Glutamatergic neuron (in vitro differentiated cells): ENCODE measurements around the gene L2HGDH. TPM values are rescaled to one million over a fixed set of nuclear protein-coding genes. Genes with fewer than 3 reads are reported as not detected.

Source experiments
- DNase-seq: peaks from one replicate; pipeline ENCODE4 v3.0.0; 2022
- H3K27ac Mint-ChIP-seq: one replicate; pipeline ENCODE4 v1.8.0; 2020; ENCODE audit warnings: mild to moderate bottlenecking, mixed read lengths, inconsistent platforms; ENCODE audit not compliant: unreplicated experiment
- H3K27me3 Mint-ChIP-seq: one replicate; pipeline ENCODE4 v1.8.0; 2020; ENCODE audit warnings: mild to moderate bottlenecking, moderate library complexity, mixed read lengths, inconsistent platforms; ENCODE audit not compliant: unreplicated experiment
- H3K36me3 Mint-ChIP-seq: one replicate; pipeline ENCODE4 v1.8.0; 2020; ENCODE audit warnings: mild to moderate bottlenecking, mixed read lengths, inconsistent platforms; ENCODE audit not compliant: unreplicated experiment
- H3K4me1 Mint-ChIP-seq: one replicate; pipeline ENCODE4 v1.8.0; 2020; ENCODE audit warnings: mild to moderate bottlenecking, low read depth, mixed read lengths, inconsistent platforms; ENCODE audit not compliant: unreplicated experiment
- H3K4me3 Mint-ChIP-seq: one replicate; pipeline ENCODE4 v1.8.0; 2020; ENCODE audit warnings: mild to moderate bottlenecking, mixed read lengths, inconsistent platforms; ENCODE audit not compliant: unreplicated experiment
- H3K9me3 Mint-ChIP-seq: one replicate; pipeline ENCODE4 v1.8.0; 2020; ENCODE audit warnings: mild to moderate bottlenecking, moderate library complexity, mixed read lengths, inconsistent platforms; ENCODE audit not compliant: unreplicated experiment
- total RNA-seq: library from RNA; stranded (reverse); fragmentation: NEBNext Ultra II Directional; extraction: Animal tissue kit (Norgen Biotek cat#: 25700); gene quantifications from one replicate; pipeline ENCODE4 v1.2.1, GENCODE V29; 2021; ENCODE audit not compliant: unreplicated experiment
- TF ChIP-seq, protein P1 (sequence below): fragments of 200-600 bp; sonication (generic); IDR thresholded peaks from one replicate; pipeline ENCODE4 v1.5.0; 2021; ENCODE audit not compliant: partially characterized antibody, unreplicated experiment

Gene L2HGDH
- total RNA-seq, 1 donor from 2014 or later: 6.7 TPM

DNA sequence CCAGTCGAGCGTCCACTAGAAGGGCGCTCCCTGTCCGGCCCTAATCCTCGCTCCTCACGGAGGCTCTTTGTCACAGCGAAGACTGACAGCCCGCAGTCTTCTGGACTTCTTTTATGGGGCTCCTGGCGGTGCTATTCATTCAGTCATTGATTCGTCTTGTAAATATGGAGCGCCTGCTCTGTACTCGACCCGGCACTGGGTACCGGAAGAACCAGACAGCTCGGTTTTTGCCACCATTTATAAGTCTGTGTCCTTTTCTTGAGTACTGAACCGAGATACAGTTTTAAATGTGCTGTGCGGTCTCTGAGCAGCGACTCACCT is 665 bp upstream of the L2HGDH start:
- DNase-seq: no peak
- Mint-ChIP-seq H3K36me3 (peaks cover 17% of the 10 kb centered on the region), H3K27me3 (no peaks in the 10 kb centered on the region), H3K27ac (peak overlapping the region; percentile 92), H3K4me3 (peak overlapping the region; percentile 93), H3K4me1 (peaks cover 8% of the 10 kb centered on the region), H3K9me3 (peaks cover 2% of the 10 kb centered on the region)
- TF ChIP-seq, protein P1, sequence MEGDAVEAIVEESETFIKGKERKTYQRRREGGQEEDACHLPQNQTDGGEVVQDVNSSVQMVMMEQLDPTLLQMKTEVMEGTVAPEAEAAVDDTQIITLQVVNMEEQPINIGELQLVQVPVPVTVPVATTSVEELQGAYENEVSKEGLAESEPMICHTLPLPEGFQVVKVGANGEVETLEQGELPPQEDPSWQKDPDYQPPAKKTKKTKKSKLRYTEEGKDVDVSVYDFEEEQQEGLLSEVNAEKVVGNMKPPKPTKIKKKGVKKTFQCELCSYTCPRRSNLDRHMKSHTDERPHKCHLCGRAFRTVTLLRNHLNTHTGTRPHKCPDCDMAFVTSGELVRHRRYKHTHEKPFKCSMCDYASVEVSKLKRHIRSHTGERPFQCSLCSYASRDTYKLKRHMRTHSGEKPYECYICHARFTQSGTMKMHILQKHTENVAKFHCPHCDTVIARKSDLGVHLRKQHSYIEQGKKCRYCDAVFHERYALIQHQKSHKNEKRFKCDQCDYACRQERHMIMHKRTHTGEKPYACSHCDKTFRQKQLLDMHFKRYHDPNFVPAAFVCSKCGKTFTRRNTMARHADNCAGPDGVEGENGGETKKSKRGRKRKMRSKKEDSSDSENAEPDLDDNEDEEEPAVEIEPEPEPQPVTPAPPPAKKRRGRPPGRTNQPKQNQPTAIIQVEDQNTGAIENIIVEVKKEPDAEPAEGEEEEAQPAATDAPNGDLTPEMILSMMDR: no peak

DNA sequence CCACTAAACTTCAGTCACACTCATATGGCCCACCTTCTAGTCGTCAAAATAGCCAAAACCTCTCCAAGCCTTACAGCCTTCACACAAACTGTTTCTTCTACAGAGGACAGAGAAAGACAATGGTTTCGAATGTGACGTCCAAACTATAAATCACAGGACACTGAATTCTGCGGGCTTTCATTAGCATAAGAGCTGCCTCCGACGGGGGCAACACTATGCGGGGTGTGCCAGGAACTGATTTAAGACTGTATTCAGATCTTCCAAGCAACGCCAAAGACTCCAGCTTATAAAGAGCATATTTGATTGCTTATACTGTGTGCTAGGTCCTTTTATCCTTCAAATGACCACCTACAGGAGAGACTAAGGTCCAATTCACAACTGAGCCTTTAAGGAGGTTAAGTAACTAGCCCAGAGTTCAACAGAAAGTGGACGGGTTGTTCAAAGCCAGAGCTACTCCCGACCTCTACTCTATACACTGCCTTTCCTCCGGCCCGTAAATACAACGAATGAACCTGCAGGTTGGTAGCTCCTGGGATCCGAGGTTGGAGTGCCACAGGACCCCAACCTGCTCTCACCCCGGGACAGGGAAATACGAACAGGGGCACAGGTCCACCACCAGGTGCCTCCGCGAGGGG is 575 bp downstream of the L2HGDH start:
- peaks cover 17% of the 10 kb centered on the region for H3K36me3 Mint-ChIP-seq
- H3K27me3 Mint-ChIP-seq: no peaks in the 10 kb centered on the region
- TF ChIP-seq, protein P1: no peak
- H3K27ac Mint-ChIP-seq: peak overlapping the region; percentile 67
- H3K9me3 Mint-ChIP-seq: peaks cover 2% of the 10 kb centered on the region
- no peak for DNase-seq
- H3K4me1 Mint-ChIP-seq: peaks cover 8% of the 10 kb centered on the region
- H3K4me3 Mint-ChIP-seq: peak overlapping the region; percentile 94

DNA sequence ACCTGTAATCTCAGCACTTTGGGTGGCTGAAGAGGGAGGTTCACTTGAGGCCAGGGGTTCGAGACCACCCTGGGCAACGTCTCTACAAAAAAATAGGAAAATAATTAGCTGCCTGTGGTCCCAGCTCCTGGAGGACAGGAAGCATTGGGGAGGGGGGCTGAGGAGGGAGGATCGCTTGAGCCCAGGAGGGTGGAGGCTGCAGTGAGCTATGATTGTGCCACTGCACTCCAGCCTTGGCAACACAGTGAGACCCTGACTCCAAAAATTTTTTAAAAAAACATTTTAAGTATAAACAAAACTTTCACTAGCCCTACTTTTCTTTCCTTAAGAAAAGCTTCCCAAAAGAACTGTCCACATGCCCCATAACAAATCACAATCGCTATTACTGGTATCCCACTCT is 1.6 kb downstream of the L2HGDH start:
- TF ChIP-seq, protein P1: no peak
- H3K4me1 Mint-ChIP-seq: peaks cover 8% of the 10 kb centered on the region
- DNase-seq: no peak

DNA sequence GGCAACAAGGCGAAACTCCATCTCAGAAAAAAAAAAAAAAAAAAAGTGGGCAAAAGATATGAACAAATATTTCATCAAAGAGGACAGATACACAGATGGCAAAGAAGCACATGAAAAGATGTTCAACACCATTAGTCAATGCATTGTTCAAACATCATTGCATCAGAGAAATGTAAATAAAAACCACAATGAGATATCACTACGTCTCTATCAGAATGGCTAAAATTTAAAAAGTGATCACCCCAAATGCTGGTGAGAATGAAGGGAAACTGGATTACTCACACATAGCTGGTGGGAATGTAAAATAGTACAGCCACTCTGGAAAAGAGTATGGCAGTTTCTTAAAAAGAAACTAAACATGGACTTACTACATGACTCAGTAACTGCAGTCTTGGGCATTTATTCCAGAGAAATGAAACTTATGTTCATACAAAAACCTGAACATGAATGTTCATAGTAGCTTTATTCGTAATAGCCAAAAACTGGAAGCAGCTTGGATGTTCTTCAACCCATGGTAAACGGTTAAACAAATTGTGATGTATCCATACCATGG is 3.6 kb downstream of the L2HGDH start:
- no peak overlapping the region for H3K4me3 Mint-ChIP-seq
- H3K36me3 Mint-ChIP-seq: peaks cover under 1% of the 10 kb centered on the region
- peaks cover 2% of the 10 kb centered on the region for H3K9me3 Mint-ChIP-seq

More for the DNA sequence above, 1.6 kb downstream of the L2HGDH start:
- peak overlapping the region; percentile 21 for H3K4me3 Mint-ChIP-seq
- H3K27me3 Mint-ChIP-seq: no peaks in the 10 kb centered on the region
- peaks cover 11% of the 10 kb centered on the region for H3K36me3 Mint-ChIP-seq
- H3K9me3 Mint-ChIP-seq: peaks cover 2% of the 10 kb centered on the region
- no peak overlapping the region for H3K27ac Mint-ChIP-seq

More for the DNA sequence above, 3.6 kb downstream of the L2HGDH start:
- DNase-seq: no peak
- Mint-ChIP-seq H3K4me1 (peaks cover 8% of the 10 kb centered on the region), H3K27ac (no peak overlapping the region), H3K27me3 (no peaks in the 10 kb centered on the region)
- TF ChIP-seq, protein P1: no peak
